Fibroblast of gingiva (primary cell): Measurements from ENCODE around the gene ZBTB21.
"Not testable (repeated sequence)": the region's sequence is repeated elsewhere in the genome, so short reads cannot be mapped to it uniquely, and the experiment has no call there.

Experiments used
- DNase-seq: peaks from one replicate; pipeline ENCODE4 v3.0.0-alpha.2; 2011; ENCODE audit warnings: low read depth

ZBTB21 gene

GRCh38 chr21:42019101-42019605 is 9.0 kb upstream of the ZBTB21 start:
- no peak for DNase-seq

GRCh38 chr21:42017022-42017421 is 6.9 kb upstream of the ZBTB21 start:
- DNase-seq, result no peak

DNA sequence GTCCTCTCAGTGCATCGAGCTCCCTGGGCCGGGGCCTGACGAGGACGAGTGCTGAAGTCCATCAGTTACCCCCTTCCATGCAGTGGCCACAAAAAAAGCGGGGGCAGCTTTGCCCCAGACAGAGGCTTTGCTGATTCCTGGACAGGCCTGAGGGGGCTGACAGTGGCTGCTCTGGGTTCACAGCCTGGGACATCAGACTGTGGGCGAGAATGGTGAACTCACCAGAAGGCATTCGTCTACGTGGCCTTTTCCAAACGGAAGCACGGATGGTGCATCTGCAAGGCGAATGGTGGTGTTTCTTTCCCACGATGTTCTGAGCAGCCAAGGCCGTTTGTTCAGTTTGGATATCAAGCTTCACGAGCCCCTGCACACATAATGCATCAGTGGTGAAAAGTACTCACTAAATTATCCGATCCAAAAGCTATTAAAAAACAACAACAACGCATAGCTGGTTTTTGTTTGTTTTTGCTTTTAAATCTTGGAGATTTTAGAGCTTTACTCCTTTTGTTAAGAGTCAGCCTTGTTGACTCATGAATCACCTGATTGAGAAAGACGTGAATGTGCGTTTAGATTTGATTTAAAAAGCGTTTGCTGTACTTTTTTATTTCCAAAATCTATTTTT is 6.3 kb upstream of the ZBTB21 start:
- no peak for DNase-seq

DNA sequence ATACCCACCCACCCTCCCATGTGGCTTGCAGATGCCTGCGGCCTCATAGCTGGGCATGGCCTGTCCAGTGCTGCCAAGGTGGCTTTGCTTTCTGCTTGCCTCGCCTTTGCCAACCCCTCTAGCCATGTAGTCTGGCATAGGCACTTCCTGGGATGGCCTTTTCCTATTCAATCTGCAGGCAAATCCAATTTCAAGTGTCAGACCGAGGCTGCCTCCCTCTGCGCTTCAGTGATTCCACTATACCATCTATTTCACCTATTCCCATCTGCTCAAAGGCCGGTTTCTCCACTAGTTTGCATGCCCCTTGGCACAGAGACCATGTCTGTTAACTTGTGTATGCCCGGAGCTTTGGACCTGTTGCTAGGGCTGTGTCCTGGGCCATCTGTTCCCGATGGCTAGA is 3.8 kb upstream of the ZBTB21 start:
- no peak for DNase-seq

DNA sequence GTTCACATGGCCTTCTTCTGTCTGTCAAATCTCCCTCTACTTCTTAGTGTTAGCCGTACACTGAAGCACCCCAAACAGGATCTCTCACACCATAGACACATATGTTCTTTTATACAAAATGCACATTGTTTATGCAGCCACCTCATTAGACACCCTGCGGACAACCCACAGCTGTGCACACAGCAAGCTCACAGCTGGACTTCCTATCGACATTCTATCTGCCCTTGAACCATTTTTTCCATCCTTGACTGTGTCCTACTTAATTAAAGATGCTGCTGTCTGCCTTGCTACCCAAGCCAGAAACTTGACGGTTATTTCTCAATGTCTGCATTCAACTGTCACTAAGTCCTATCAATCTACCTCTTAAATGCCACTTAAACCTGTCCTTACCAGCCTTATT is 3.2 kb upstream of the ZBTB21 start:
- no peak for DNase-seq

DNA sequence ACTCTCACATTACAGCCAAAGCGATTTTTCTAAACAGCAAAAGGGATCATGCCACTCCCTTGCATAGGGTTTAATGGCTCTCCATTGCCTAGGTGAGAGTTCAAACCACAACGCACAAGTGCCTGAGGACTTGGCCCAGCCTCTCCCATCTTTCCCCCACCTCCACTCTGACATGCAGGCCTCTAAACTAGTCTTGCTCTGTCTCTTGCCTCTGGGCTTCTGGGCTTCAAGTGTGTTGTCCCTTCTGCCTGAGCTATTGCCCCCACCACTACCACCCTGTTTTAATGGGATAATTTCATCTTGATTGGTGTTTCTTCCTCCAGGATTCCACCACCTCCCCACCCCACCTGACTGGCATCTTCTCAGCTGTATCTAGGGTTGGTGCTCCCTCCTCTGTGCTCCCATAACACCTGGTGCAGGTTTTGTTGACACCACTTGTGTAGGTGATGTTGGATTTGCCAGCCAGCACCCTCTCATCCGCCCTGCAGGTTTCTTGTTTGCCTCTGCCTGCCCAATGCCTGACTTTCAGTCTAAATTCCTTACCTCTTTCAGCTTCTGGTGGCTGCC is 2.7 kb upstream of the ZBTB21 start:
- no peak for DNase-seq

DNA sequence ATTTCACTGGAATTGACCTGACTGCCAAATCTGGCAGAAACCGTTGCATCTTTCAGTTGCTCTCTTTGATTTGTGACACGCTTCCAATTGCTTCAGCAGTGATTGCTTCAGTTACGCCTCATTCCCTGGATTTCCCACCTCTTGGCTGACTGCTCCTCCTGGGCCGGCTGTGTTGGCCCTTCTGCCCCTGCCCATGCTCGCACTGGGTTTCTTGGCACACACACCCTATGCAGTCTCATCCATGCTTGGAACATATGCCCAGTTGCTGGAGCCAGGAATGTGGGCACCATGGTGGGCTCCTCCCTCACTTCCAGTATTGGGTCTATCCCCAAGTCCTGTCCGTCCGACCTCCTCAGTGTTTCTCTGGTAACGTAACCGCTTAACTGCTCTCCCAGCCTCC is 2.2 kb upstream of the ZBTB21 start:
- no peak for DNase-seq

DNA sequence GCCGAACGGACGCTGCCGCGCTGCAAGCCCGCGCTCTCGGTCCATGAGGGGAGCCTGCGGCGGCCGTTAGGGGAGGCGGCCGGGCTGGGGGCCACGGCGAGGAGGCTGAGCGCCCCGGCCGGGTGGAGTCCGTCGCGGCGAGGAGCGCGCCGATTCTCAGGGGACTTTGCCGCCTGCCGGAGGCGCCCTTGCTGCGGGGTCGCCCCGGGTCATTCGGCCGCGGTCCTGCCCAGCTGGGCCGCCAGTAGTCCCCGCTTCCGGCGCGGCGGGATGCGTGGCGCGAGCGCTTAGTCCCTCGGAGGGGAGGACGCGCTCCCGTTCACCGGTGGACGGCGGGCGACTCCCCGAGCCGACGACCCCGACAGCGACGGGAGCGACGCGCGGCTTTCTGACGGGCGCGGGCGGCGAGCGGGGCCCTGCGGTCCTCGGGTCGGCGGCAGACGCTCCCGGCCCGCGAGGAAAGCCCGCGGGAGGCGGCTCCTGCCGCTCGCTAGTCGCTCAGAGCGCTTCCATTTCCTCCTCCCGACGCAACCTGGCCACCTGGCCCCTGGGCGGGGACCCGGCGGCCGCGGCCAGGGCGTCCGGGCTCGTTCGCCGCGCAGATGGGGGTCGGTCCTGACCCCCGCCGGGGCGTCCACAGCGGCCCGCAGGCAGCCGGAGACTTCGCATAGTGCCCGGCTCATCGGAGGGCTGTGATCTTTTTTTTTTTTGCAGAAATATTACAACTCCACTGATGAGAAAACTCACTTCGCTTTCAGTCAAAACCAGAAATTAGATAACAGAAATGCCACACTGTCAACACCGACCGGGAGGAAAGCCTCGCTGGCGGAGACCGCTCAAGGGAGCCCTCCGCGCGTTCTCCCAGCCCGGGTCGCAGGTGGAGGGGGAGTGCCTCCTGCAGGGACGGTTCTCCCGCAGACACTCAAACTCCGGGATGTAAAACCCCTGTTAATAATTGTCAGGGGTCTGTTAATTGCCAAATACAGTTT is 641 bp upstream of the ZBTB21 start:
- no peak for DNase-seq

- DNase-seq, result peak; percentile 46
Observed at GRCh38 chr21:42009018-42009830, 936 bp downstream of the ZBTB21 start.

GRCh38 chr21:42007356-42007940 is 2.7 kb downstream of the ZBTB21 start:
- no peak for DNase-seq

DNA sequence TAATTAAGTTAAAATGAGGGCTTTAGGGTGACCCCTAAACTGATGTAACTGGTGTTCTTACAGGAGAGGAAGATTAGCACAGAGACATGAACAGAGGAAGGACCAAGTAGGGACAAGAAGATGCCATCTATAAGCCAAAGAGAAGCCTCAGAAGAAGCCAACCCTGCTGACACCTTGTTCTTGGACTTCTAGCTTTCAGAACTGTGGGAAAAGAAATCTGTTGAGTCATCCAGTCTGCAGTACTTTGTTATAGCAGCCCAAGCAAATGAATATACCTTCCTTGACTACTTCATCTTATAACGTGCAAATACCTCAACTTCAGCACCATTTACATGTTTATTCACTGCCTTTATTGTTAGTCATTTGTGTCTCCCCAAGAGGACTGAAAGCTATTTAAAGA is 3.4 kb downstream of the ZBTB21 start:
- DNase-seq, result no peak

DNA sequence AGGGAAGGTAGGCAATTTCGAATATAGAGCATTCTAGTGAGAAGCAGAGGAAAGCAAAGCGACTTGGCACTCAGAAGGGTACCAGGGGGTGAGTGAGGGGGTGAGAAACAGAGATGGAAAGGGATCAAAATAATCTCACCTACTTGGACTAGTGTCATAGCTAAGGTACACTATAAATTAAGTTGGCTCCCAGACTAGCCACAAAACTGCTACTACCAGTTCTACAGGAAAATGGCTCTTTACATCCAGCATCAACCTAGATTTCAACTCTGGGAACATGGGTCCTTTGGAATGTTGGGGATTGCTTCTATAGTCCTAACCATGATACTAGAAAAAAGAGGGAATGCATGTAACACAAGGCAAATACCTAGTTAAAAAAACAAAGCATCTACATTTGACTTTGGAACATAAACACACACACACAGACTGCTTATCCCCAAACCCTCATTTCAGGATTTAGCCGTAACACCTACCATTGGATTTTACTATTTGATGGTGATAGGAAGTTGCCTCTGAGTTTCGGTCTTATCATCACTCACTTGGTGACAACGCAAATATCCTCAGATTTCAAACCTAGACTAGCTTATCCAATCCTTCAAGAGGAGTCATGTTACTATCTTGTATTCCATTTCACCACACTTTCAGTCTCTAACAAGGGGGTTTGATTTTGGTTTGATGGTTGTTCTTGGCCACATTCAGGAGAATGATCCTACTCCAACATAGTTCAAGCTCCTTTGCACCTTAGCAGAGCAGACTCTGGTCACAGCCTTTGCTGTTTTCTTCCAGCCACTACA is 5.6 kb downstream of the ZBTB21 start:
- DNase-seq, result no peak

- no peak for DNase-seq
Observed at GRCh38 chr21:42003051-42003461, 7.1 kb downstream of the ZBTB21 start.

- peak; percentile 73 for DNase-seq
Observed at GRCh38 chr21:42002421-42002958, 7.7 kb downstream of the ZBTB21 start.

DNA sequence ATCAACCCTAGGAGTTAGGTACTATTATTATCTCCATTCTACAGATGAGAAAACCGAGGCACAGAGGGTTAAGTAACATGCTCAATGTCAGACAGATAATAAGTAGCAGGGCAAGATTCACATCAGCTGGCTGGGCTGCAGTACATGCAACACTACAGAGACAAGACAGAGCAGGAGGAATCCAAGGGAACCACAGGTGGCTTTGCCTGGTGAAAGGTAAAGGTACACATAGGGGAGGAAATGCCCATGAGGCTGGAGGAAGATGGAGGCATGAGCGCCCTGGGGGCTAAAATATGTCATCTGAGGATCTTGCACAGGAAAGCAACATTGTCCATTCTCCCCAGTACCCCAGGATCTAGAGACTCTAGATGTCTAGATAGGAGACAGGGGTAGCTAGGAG is 8.4 kb downstream of the ZBTB21 start:
- no peak for DNase-seq

DNA sequence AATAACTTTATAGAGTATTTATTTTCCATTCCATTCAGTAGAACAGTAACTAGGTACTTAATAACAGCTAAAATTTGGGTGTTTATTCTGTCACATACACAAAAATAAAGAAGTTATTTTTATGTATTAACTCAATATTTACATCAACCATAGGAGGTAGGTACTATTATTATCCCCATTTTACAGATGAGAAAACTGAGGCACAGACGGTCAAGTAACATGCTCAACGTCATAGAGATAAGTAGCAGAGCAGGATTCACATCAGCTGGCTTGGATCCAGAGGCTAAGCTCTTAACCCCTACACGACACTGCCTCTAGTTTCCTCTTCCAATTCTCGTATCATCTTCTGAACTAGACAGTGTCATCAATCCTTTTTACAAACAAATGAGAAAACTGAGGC is 9.3 kb downstream of the ZBTB21 start:
- DNase-seq, result no peak

DNA sequence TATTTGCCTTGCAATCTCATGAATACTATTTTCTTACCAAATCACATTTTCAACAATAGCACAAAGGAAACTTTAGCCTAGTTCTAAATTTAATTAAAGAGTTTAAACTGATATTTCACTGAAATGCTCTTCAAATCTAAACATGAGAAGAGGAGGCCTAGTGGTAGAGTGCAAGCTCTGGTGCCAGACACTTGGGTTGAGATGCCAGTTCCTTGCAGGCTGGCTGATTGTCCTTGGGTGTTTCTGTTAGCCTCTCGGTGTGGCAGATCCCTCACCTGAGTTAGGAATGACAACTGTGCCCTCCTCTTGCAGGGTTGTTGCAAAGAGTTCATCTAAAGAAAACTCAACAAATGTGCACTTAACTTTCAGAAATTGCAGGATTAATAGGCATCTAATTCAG is 12.5 kb downstream of the ZBTB21 start:
- DNase-seq, result no peak

GRCh38 chr21:41995577-41995976 is 14.6 kb downstream of the ZBTB21 start:
- DNase-seq, result no peak

- DNase-seq, result not testable (repeated sequence)
Observed at GRCh38 chr21:41994613-41995012, 15.5 kb downstream of the ZBTB21 start.

- DNase-seq, result peak; percentile 82
Observed at GRCh38 chr21:41993744-41994143, 16.4 kb downstream of the ZBTB21 start.

DNA sequence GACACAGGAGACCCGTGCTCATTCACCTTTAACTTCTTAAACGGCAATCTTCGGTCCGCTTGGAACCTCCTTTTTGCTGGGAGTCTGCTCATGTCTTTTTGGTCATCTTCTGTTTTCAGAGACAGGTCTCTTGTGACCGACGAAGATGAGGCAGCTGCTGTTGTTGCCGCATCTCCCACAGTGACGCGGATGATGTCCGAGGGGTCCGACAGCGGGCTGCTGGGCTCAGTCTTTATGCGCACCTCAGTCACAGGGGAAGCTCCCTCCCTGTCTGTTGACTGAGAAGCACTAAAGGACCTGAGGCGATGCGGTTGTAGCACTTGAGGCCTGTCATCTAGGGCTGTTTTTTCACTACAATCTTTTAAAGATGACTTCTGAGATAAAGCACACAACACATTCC is 17.6 kb downstream of the ZBTB21 start:
- DNase-seq, result no peak
